ENCODE data around the gene BMERB1. TPM values are rescaled to one million over a fixed set of nuclear protein-coding genes. Genes with fewer than 3 reads are reported as not detected.

BMERB1 gene
- total and polyA plus RNA-seq, 2 experiments from 2014 or later, result 7.3 to 10.3 TPM

- no peak overlapping the region for H2AFZ ChIP-seq
- H3K27me3 ChIP-seq, result no peaks in the 10 kb centered on the region
- H3K4me3 ChIP-seq, result no peak overlapping the region
- peaks cover 34% of the 10 kb centered on the region for H3K79me2 ChIP-seq
- H3K4me1 ChIP-seq (ENCODE audit: insufficient read depth), result peaks cover 5% of the 10 kb centered on the region
- no peak overlapping the region for H3K27ac ChIP-seq
- no peaks in the 10 kb centered on the region for H3K9me3 ChIP-seq (ENCODE audit: low read depth)
- no peak overlapping the region for H3K4me2 ChIP-seq
- TF ChIP-seq EZH2phosphoT487 (IDR thresholded peaks at IDR 0.05; ENCODE audit: low read depth, severe bottlenecking, unreplicated experiment) (no peak), EZH2 (IDR thresholded peaks at IDR 0.05; ENCODE audit: borderline replicate concordance) (no peak), CTCF (IDR thresholded peaks at IDR 0.05; ENCODE audit: poor library complexity) (no peak)
- peaks cover 3% of the 10 kb centered on the region for H4K20me1 ChIP-seq (ENCODE audit: insufficient read depth, poor library complexity, severe bottlenecking)
- no peaks in the 10 kb centered on the region for H3K36me3 ChIP-seq (replicated peaks; ENCODE audit: insufficient read depth, low read depth)
- H3K9me2 ChIP-seq (replicated peaks; ENCODE audit: insufficient read depth), result no peaks in the 10 kb centered on the region
- DNase-seq (ENCODE audit: low spot score), result no peak
Measured at GRCh38 chr16:15636392-15636873, 202.0 kb downstream of the BMERB1 start.

Other genes with a start within 250 kb of the BMERB1 start
- not detected in 2 replicates for gene NPIPA5, start 56.3 kb upstream of the BMERB1 start, total RNA-seq
- gene NPIPA5, start 56.3 kb upstream of the BMERB1 start, polyA plus RNA-seq, result 0.71 and 0.77 TPM in 2 replicates
- gene MPV17L, start 38.8 kb upstream of the BMERB1 start, total RNA-seq, result 2.1 and 2.6 TPM in 2 replicates
- 0.46 and 0.51 TPM in 2 replicates for gene MPV17L, start 38.8 kb upstream of the BMERB1 start, polyA plus RNA-seq
- gene MARF1, start 208.6 kb downstream of the BMERB1 start, total RNA-seq, result 12.0 and 15.5 TPM in 2 replicates
- gene MARF1, start 208.6 kb downstream of the BMERB1 start, polyA plus RNA-seq, result 7.0 and 8.8 TPM in 2 replicates
- 11.8 and 13.1 TPM in 2 replicates for gene NDE1, start 215.7 kb downstream of the BMERB1 start, total RNA-seq
- 10.3 TPM in 2 replicates for gene NDE1, start 215.7 kb downstream of the BMERB1 start, polyA plus RNA-seq